CD1c-positive myeloid dendritic cell (primary cell): ENCODE results near the gene MB.
"Not testable (repeated sequence)": the region's sequence is repeated elsewhere in the genome, so short reads cannot be mapped to it uniquely, and the experiment has no call there.

Experiments used
- DNase-seq: peaks from one replicate; pipeline ENCODE4 v3.0.0-alpha.2; 2016; ENCODE audit errors: extremely low spot score

The MB gene

GRCh38 chr22:35638001-35638400 lies 20.9 kb upstream of the MB start:
- no peak for DNase-seq

- no peak for DNase-seq
Measured at GRCh38 chr22:35637254-35637653, 20.1 kb upstream of the MB start.

- no peak for DNase-seq
Measured at GRCh38 chr22:35634943-35635540, 17.9 kb upstream of the MB start.

- DNase-seq, result peak; percentile 18
Measured at GRCh38 chr22:35634015-35634414, 16.9 kb upstream of the MB start.

GRCh38 chr22:35633520-35633919 lies 16.4 kb upstream of the MB start:
- DNase-seq, result no peak

- no peak for DNase-seq
Measured at GRCh38 chr22:35632935-35633334, 15.8 kb upstream of the MB start.

- peak; percentile 43 for DNase-seq
Measured at GRCh38 chr22:35631597-35631996, 14.5 kb upstream of the MB start.

- no peak for DNase-seq
Measured at GRCh38 chr22:35630891-35631290, 13.8 kb upstream of the MB start.

- no peak for DNase-seq
Measured at GRCh38 chr22:35630387-35630793, 13.3 kb upstream of the MB start.

GRCh38 chr22:35629406-35630216 lies 12.5 kb upstream of the MB start:
- peak; percentile 50 for DNase-seq

GRCh38 chr22:35628732-35629131 lies 11.6 kb upstream of the MB start:
- no peak for DNase-seq

GRCh38 chr22:35627267-35628041 lies 10.3 kb upstream of the MB start:
- peak; percentile 46 for DNase-seq

GRCh38 chr22:35625763-35626432 lies 8.8 kb upstream of the MB start:
- no peak for DNase-seq

GRCh38 chr22:35624547-35624946 lies 7.4 kb upstream of the MB start:
- DNase-seq, result no peak

GRCh38 chr22:35623885-35624284 lies 6.8 kb upstream of the MB start:
- not testable (repeated sequence) for DNase-seq

GRCh38 chr22:35622191-35622913 lies 5.2 kb upstream of the MB start:
- no peak for DNase-seq

- DNase-seq, result no peak
Measured at GRCh38 chr22:35621451-35621850, 4.3 kb upstream of the MB start.

- DNase-seq, result no peak
Measured at GRCh38 chr22:35620624-35621251, 3.6 kb upstream of the MB start.

- no peak for DNase-seq
Measured at GRCh38 chr22:35619336-35620094, 2.4 kb upstream of the MB start.
